Cardiac muscle cell (in vitro differentiated cells and primary cell): ENCODE data around the gene RNF11. TPM values are rescaled to one million over a fixed set of nuclear protein-coding genes. Genes with fewer than 3 reads are reported as not detected.
"Not testable (repeated sequence)": the region's sequence is repeated elsewhere in the genome, so short reads cannot be mapped to it uniquely, and the experiment has no call there.

Experiments
- DNase-seq, 2 donors: peaks; one replicate each; pipeline versions ENCODE4 v3.0.0 to v3.0.0-alpha.2; 2010 to 2017; ENCODE audit warnings: low read depth in 1 of 2, low spot score in 1 of 2
- H3K27ac ChIP-seq: fragments of 200-600 bp; sonication (generic); 2 replicates; pipeline ENCODE4 v1.5.1; 2016
- H3K27me3 ChIP-seq: fragments of 200-600 bp; sonication (generic); 2 replicates; pipeline ENCODE4 v1.6.0; 2016; ENCODE audit warnings: control low read depth
- H3K36me3 ChIP-seq: fragments of 200-600 bp; sonication (generic); 2 replicates; pipeline ENCODE4 v1.5.1; 2016; ENCODE audit warnings: control low read depth
- H3K4me1 ChIP-seq: fragments of 200-600 bp; sonication (generic); 2 replicates; pipeline ENCODE4 v1.8.1; 2017; ENCODE audit warnings: low read depth, mild to moderate bottlenecking, mixed run types
- H3K4me3 ChIP-seq: fragments of 200-600 bp; sonication (generic); 2 replicates; pipeline ENCODE4 v1.5.1; 2016; ENCODE audit warnings: mild to moderate bottlenecking
- H3K9me3 ChIP-seq: fragments of 200-600 bp; sonication (generic); 2 replicates; pipeline ENCODE4 v1.5.1; 2017; ENCODE audit warnings: low read depth, mild to moderate bottlenecking, control low read depth
- polyA plus RNA-seq: library from polyadenylated mRNA; unstranded; fragments of >200 nt; fragmentation: Nextera tagmentation; extraction: Ambion mirVana; gene quantifications from 2 replicates; pipeline ENCODE4 v1.2.1, GENCODE V29; 2016
- total RNA-seq: library from RNA; depleted of rRNA; stranded (reverse); fragments of >200 nt; gene quantifications from 2 replicates; pipeline ENCODE4 v1.2.3, GENCODE V29; 2016
- TF ChIP-seq, protein P1 (sequence below): IDR thresholded peaks from 2 replicates; pipeline ENCODE4 v1.5.1; 2012; ENCODE audit warnings: low read depth, mild to moderate bottlenecking, low read length

The RNF11 gene
- total and polyA plus RNA-seq, 2 experiments from 2014 or later = 58.8 to 65.0 TPM

DNA sequence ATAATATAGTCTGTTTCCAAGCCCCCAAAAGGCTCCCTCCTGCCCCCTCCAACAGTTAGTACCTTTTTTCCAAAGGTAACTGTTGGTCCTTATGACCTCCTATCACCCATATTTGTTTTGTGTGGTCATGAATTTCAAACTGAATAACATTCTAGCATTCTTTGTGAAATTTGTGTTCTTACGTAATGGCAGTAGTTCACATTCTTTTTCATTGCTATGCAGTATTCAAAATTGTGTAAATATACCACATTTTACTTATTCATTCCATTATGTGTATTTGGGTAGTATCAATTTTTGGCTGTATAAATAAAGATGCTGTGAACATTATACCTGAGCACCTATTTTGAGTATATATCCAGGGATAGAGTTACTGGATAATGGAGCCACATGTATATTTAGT, 13.4 kb downstream of the RNF11 start:
- DNase-seq = no peak
- Histone ChIP-seq H3K4me1 (no peaks in the 10 kb centered on the region), H3K4me3 (no peak overlapping the region), H3K36me3 (no peaks in the 10 kb centered on the region), H3K27me3 (no peaks in the 10 kb centered on the region), H3K27ac (no peak overlapping the region), H3K9me3 (no peaks in the 10 kb centered on the region)
- TF ChIP-seq, protein P1, sequence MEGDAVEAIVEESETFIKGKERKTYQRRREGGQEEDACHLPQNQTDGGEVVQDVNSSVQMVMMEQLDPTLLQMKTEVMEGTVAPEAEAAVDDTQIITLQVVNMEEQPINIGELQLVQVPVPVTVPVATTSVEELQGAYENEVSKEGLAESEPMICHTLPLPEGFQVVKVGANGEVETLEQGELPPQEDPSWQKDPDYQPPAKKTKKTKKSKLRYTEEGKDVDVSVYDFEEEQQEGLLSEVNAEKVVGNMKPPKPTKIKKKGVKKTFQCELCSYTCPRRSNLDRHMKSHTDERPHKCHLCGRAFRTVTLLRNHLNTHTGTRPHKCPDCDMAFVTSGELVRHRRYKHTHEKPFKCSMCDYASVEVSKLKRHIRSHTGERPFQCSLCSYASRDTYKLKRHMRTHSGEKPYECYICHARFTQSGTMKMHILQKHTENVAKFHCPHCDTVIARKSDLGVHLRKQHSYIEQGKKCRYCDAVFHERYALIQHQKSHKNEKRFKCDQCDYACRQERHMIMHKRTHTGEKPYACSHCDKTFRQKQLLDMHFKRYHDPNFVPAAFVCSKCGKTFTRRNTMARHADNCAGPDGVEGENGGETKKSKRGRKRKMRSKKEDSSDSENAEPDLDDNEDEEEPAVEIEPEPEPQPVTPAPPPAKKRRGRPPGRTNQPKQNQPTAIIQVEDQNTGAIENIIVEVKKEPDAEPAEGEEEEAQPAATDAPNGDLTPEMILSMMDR = no peak

DNA sequence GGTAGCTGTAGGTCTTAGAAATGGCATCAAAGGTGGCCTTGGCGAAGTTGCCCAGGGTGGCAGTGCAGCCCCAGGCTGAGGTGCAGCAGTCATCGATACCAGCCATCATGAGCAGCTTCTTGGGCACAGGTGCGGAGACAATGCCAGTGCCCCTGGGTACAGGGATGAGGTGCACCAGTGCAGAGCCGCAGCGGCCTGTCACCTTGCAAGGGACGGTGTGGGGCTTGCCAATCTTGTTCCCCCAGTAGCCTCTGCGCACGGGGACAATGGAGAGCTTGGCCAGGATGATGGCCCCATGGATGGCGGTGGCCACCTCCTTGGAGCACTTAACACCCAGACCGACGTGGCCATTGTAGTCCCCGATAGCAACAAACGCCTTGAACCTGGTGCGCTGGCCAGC, 14.7 kb downstream of the RNF11 start:
- not testable (repeated sequence) for DNase-seq, H3K4me1 ChIP-seq, H3K9me3 ChIP-seq, H3K27me3 ChIP-seq, H3K4me3 ChIP-seq, H3K36me3 ChIP-seq, H3K27ac ChIP-seq

GRCh38 chr1:51251165-51251564, 15.1 kb downstream of the RNF11 start:
- DNase-seq, H3K36me3 ChIP-seq, H3K4me3 ChIP-seq, H3K27me3 ChIP-seq, H3K9me3 ChIP-seq, H3K27ac ChIP-seq, H3K4me1 ChIP-seq: not testable (repeated sequence)

GRCh38 chr1:51252366-51252765, 16.3 kb downstream of the RNF11 start:
- H3K9me3 ChIP-seq = no peaks in the 10 kb centered on the region
- no peak overlapping the region for H3K27ac ChIP-seq
- H3K4me1 ChIP-seq = no peaks in the 10 kb centered on the region
- no peaks in the 10 kb centered on the region for H3K27me3 ChIP-seq
- TF ChIP-seq, protein P1 = no peak
- no peak overlapping the region for H3K4me3 ChIP-seq
- no peak for DNase-seq
- no peaks in the 10 kb centered on the region for H3K36me3 ChIP-seq

- TF ChIP-seq, protein P1 = no peak
- no peak overlapping the region for H3K4me3 ChIP-seq
- no peak overlapping the region for H3K27ac ChIP-seq
- H3K9me3 ChIP-seq = no peaks in the 10 kb centered on the region
- no peaks in the 10 kb centered on the region for H3K27me3 ChIP-seq
- H3K36me3 ChIP-seq = no peaks in the 10 kb centered on the region
- DNase-seq = peak in 1 of 2 donors; percentile 27
- no peaks in the 10 kb centered on the region for H3K4me1 ChIP-seq
Observed at GRCh38 chr1:51253691-51254090, 17.6 kb downstream of the RNF11 start.

- TF ChIP-seq, protein P1 = no peak
- H3K4me1 ChIP-seq = no peaks in the 10 kb centered on the region
- DNase-seq = no peak
Observed at GRCh38 chr1:51255331-51255730, 19.3 kb downstream of the RNF11 start.

More at GRCh38 chr1:51255331-51255730, 19.3 kb downstream of the RNF11 start:
- Histone ChIP-seq H3K36me3 (no peaks in the 10 kb centered on the region), H3K9me3 (no peaks in the 10 kb centered on the region), H3K27me3 (no peaks in the 10 kb centered on the region), H3K4me3 (no peak overlapping the region), H3K27ac (no peak overlapping the region)
